Colon (tissue), 2 donors: ENCODE results near the gene ADGRA1.
"Not testable (repeated sequence)": the region's sequence is repeated elsewhere in the genome, so short reads cannot be mapped to it uniquely, and the experiment has no call there.

Experiments
- FAIRE-seq: peaks from 2 replicates; lab custom pipeline; 2012; peaks lifted over from hg19 to GRCh38; lab: Jason Lieb, UNC
- donor health status: control.
- donor health status: control.

ADGRA1 gene

DNA sequence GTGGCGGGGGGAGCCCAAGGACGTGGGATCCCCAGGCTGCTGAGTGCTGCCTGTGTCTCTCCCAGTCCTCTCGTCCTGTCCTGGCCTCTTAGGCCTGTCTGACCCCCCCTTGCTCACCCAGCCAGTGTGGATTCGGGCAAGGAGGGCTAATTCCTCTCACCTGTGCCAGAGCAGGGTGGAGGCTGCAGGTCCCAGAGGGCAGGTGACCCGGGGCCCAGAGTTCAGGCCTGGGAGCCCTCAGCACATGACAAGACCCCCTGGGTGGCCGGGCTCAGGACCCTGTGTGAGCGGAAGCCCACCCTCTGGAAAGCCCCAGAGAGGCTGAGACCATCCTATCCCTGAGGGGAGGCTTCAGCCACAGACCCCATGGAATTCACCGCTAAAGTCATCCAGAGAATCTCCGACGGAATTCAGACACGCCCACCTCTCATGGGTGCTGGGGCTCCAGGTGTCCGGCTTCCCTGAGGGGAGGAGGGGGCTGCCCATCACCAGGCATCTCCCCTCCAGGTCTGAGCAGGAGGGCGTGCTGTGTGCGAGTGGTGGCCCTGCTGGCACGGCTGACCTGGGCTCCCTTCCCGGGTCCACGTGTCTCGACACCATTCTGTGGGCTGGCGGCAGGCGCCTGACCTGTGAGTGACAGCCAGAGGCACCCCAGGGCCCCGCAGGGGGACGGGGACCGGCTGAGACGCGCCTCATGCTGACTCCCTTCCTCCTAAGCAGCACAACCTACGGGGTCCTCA lies 77.3 kb downstream of the ADGRA1 start:
- FAIRE-seq, result no peak

DNA sequence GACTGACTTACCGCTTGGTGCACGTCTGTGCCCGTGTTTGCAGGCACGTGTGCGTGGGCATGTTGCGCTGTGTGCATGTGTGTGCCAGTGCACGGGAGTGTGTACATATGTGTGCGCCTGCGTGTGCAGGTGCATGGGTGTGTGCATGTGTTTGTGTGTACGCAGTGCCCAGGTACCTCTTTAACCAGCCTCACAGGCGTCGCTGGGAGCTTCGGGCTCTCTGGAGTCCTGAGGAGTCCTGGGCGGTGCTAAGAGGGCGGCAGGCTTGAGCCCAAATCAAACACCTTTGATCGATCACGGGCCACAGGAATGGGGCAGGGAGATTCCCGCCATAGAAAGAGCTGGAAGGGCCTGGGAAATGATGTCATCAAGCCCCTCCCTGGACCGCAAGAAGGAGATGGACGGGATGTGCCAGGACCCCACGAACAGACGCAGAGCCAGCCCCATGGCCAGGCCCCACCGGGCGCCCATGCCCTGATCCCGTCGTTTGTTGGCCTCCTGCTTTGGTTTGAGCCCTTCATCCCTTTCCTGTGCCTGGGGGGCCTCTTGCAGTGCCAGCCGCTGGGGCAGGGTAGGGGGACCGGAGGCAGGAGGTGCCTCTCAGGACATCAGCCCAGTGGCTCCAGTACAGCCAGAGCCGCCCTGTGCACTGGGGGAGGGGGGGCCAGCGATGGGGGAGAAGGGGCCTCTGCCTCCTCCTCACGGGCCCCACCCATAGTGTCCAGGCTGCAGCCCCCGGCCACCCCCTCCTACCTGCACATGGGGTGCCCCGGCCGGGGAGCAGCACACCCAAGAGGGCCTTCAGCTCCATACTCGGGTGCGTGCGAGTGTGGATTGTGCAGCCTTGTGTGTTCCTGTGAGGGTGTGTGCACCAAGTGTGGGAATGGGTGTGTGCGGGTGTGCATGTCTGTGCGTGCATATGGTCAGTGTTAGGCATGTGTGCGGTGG lies 78.1 kb downstream of the ADGRA1 start:
- no peak for FAIRE-seq

DNA sequence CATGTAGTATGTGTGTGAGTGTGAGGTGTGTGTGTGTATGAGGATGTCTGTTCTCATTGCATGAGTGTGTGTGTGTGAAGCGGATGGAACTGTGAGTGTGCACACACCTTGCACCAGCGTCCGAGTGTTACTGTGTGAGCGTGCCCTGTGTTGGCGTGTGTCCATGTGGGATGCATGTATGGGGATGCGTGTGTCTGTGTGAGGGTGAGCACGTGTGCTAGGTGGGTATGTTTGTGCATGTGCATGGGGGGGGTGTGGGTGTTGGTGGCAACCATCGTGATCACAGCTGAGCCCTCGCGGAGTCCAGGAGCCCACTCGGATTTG lies 78.7 kb downstream of the ADGRA1 start:
- FAIRE-seq, result no peak

DNA sequence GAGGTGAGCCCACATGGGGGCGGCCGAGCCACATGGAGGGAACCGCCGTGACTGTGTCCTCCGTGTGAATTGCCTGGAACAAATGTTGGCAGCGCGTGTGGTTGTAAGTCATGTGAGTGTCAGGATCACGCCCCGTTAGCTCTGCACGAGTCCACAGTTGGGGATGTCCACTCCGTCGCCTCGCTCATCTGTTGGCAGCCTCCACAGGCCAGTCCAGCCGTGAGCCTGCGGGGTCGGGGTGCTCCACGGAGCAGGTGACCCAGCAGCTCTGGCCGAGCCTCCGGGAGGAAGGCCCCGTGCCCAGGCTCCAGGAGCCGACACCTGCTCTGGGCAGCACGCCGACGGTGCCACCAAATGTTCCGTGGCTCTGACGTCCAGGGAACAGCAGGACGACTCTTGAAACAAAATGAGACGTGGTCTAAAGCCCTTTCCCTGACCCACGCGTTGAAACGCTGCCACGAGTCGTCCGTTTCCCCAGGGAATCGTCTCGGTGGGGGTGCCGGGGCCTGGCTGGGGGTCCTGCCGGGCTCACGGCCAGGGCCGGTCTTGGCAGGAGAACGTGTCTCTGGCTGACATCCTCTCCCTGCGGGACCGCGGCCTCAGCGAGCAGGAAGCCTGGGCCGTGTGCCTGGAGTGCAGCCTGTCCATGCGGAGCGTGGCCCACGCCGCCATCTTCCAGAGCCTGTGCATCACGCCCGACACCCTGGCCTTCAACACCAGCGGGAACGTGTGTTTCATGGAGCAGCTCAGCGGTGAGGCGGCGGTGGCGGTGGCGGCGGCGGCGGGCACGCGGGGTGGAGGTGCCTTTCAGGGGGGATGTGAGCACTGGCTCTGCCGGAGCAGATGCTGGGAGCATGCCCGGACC lies 79.3 kb downstream of the ADGRA1 start:
- FAIRE-seq, result no peak

DNA sequence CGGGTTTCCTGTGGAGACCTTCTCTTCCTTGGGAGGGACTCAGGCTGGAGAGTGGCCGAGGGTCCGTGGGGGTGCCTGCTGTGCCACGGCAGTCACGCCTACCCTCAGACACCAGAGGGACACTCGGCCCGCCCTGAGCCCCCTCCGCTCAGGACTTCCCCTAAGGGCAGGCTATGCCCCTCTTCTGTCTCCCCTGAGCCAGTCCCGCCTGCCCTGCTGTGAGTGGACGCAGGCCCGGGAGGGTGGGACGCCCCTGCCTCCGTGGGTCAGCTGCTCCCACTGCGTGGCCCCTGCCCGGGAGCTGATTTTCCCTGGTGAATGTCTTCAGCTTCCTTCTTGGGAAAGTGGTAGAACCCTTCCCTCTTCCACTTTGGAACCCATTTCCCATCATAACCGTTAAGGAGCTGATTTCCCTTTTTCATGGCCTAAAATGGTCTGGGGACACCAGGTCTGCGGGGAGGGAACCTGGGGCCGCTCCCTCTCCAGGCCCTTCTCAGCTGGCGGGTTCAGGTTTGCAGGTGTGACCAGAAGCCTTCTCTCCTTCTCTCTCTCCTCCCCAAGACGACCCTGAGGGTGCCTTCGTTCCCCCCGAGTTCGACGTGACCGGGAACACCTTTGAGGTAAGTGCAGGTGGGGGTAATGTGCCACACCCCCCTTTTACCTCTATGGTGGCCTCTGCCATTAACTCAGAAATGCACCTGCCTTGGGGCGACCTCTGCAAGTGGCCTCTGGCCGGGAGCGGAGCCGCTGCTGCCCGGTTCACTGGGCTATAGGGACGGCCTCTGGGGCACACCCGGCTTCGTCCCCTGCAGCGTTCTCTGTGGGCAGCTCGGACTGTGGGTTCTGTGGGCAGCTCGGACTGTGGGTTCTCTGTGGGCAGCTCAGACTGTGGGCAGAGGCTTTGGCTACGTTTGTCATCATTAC lies 80.2 kb downstream of the ADGRA1 start:
- FAIRE-seq, result no peak

DNA sequence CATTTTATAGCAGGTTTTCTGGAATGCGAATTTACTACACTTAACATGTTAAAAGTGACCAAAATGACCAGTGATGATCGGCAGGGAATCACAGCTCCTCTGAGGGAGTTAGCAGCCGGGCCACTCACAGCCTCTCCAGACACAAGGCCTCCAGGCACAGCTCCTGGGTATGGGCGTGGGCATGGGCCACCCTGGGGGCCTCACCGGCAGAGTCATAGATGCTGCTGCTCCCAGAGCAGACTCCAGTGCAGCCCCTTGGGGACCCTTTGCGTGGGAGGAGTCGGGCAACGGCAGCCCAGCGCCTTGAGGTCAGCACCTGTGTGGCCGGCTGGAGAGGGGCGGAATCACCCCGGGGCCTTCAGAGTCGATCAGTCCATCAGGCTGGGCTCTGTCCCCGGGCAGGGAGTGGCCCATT lies 80.9 kb downstream of the ADGRA1 start:
- FAIRE-seq, result no peak

DNA sequence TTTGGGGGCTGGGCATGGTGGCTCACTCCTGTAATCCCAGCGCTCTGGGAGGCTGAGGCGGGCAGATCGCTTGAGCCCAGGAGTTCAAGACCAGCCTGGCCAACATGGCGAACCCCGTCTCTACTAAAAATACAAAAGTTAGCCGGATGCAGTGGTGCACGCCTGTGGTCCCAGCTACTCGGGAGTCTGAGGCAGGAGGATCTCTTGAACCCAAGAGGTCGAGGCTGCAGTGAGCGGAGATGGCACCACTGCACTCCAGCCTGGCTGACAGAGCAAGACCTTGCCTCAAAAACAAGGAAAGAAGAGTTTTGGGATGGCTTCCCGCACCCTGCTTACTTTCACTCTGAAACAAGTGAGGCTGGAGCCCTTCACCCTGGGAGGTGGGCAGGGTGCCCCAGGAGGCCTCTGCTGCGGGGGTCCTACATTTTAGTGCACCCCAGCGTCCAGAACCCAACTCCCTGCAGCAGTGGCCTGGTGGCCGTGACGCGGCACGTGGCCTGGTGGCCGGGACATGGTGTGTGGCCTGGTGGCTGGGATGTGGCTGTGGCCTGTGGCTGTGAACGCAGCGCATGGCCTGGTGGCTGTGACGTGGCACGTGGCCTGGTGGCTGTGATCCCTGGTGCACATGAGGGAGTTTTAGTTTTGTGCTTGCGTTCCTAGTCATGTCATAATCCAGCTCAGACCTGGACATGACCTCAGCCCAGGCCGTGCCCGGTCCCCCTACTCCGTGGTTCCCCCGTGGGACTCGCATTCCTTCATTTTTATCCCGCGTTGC lies 81.6 kb downstream of the ADGRA1 start:
- no peak for FAIRE-seq

DNA sequence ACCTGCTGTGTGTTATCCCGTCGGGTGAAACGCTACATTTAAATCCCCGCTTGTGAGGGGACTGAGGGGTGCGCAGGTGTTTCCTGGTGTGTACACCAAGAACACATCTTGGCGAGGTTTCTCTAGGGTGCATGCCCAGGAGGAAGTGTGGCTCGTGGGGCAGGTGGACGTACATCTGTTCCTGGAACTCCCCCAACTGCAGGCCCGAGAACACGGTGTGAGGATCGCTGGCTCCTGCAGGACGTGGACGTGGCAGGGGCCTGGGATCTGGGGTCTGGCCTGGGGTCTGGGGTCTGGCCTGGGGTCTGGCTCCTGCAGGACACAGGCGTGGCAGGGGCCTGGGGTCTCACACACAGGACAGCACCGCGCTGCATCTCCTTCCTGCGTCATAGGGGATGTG lies 82.4 kb downstream of the ADGRA1 start:
- FAIRE-seq, result no peak

DNA sequence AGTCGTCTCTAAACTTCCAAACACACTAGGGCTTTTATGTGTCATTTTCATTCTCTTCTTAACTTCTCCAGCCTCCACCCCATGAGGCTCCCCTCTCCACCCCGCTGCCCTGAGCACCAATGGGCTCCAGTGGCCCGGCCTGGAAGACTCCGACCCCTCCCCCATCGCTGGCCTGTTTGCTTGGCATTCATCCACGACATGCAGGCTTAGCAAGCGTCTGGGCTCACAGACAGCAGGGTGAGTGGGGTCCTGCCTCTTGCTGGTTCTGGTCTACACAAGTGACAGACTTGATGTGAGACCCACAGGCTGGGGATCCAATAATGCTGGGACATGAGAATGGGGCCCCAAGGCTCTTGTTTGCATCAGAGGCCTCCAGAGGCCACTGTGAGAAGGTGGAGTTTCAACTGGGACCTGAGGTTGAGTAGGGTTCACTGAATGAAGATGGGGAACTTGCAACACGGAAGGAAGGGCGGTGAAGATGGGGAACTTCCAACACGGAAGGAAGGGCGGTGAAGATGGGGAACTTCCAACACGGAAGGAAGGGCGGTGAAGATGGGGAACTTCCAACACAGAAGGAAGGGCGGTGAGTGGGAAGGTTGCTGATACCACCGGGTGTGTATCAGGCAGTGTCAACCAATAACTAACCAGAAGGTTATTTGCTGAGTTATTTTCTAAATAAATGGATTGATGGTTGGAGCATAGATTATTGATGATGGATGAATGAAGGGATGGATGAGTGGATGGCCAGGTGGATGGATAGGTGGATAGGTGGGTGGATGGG lies 86.3 kb downstream of the ADGRA1 start:
- no peak for FAIRE-seq

DNA sequence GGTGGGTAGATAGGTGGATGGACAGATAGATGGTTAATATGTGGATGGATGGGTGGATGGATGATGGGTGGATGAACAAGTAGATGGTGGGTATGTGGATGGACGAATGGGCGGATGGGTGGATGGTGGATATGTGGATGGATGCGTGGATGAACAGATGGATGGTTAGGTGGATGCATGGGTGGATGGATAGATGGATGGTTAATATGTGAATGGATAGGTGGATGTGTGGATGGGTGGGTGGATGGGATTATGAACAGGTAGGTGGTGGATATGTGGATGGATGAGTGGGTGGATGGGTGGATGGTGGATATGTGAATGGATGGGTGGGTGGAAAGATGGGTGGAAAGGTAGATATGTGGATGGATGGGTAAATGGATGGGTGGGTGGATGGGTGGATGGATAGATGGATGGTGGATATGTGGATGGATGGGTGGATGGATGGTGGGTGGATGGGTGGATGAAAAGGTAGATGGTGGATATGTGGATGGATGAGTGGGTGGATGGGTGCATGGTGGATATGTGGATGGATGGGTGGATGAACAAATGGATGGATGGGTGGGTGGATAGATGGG lies 87.1 kb downstream of the ADGRA1 start:
- FAIRE-seq, result no peak

DNA sequence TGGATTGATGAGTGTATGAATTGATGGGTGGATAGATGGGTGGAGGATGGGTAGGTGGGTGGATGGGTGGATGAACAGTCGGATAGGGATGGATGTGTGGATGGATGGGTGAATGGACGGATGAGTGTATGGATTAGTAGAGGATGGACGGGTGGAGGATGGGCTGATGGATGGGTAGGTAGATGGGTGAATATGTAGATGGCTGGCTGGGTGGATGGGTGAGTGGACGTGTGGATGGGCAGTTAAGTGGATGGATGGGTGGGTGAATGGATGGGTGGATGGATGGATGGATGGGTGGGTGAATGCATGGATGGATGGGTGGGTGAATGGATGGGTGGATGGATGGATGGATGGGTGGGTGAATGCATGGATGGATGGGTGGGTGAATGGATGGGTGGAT lies 87.9 kb downstream of the ADGRA1 start:
- not testable (repeated sequence) for FAIRE-seq

DNA sequence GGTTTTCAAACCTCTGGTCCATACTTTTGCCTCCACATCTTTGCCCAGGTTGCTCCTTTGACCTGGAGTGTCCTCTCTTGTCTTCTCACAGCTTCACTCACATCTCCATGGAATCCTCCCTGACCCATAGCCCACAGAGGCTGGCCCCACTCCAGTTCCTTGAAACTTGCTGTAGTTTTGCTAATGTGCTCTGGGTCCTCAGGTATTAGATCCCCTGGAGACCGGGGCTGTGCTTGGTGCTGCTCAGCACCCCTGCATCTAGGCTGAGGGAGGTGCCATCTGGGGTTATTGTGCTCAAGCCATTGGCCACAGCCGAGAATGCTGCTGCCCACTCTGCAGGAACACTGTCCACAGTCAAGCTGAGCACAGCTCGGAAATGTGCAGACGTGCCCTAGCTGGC lies 88.8 kb downstream of the ADGRA1 start:
- FAIRE-seq, result no peak

DNA sequence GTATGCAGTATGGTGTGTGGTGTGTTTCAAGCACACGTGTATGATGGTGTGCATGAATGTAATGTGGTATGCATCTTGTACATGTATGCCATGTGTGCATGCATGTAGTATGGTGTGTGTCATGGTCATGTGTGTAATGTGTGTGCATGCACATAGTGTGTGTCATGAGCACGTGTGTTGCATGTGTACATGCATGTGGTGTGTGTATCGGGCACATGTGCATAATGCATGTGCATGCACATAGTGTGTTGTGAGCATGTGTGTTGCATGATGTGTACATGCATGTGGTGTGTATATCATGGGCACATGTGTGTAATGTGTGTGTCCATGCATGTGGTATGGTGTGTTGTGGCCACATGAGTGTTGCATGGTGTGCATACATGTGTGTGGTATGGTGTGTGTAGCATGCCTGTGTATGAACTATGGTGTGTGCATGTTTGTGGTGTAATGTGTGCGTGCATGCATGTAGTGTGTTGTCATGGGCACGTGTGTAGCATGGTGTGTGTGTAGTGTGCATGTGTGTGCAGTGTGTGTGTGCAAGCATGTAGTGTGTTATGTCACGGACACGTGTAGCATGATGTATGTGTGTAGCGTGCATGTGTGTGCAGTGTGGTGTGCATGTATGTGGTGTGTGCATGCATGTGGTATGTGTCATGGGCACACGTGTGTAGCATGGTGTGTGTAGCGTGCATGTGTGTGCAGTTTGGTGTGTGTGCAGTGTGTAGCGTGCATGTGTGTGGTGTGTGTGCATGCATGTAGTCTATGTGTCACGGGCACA lies 89.8 kb downstream of the ADGRA1 start:
- FAIRE-seq, result no peak

DNA sequence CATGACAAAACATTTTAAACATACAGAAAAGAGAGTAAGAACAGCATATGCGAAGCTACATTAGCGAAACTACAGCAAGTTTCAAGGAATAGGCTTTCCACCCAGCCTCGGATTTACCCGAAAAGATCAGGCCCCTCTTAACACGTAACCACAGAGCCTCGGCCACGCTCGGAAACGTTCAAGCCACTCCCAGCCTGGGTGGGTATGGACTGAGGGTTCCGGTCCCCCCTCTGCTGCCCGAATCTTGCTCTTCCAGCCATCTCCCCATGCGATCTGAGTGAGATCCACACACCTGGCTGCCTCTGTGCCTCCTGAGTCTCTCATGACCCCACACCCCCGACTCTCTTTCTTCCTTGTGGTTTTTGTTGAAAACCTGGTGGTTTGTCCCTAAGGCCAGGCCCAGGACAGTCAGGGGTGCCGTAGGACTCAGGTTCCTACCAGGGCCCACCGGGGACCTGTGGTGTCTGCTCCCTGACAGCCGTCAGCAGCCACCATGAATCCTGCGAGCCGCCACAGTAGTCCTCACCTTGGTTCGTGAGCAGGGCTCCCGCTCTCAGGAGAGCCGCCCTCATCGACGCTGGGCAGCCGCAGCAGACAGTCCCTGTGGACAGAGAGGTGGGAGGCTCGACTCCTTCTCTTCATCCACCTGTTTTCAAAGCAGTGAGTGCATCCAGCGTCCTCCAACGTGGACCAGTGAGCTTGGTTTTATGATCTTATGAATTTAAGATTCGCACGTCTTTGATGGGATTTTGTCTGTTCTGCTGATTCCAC lies 90.8 kb downstream of the ADGRA1 start:
- no peak for FAIRE-seq

DNA sequence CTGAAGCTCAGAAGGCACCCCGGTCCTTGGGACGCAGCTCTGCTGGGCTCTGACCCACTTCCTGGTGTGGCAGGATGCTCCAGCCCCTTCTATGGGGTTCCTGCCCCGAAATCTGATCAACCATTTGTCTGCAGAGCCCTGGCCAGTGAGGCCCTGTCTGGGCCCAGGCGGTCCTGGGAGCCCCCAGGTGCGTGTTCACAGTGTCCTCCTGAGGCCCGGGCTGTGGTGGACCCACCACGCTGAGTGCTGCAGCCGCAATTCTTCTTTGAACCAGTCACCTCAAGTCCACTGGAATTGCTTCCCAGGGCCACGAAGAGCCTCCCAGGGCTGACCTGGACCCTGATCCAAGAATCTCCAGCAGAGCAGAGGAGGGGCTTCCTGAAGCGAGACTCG lies 91.4 kb downstream of the ADGRA1 start:
- no peak for FAIRE-seq

DNA sequence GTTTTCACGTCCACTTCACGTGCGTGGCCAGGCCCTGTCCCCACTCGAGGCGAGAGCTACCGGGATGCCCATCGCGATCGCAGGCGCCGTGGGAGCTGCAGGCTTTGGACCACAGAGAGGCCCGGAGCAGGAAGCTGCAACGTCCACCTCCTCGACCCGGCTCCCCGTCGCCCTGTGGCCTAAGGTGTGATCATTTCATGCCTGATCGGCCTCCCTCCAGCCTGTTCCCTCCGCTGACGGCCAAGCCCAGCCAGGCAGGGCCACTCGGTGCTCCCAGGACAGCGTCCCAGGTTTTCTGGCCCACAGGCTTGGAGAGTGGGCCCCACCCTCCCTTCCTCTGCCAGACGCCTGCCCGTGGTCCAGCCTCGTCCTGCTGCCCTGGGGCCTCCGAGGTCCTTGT lies 91.9 kb downstream of the ADGRA1 start:
- FAIRE-seq, result no peak

DNA sequence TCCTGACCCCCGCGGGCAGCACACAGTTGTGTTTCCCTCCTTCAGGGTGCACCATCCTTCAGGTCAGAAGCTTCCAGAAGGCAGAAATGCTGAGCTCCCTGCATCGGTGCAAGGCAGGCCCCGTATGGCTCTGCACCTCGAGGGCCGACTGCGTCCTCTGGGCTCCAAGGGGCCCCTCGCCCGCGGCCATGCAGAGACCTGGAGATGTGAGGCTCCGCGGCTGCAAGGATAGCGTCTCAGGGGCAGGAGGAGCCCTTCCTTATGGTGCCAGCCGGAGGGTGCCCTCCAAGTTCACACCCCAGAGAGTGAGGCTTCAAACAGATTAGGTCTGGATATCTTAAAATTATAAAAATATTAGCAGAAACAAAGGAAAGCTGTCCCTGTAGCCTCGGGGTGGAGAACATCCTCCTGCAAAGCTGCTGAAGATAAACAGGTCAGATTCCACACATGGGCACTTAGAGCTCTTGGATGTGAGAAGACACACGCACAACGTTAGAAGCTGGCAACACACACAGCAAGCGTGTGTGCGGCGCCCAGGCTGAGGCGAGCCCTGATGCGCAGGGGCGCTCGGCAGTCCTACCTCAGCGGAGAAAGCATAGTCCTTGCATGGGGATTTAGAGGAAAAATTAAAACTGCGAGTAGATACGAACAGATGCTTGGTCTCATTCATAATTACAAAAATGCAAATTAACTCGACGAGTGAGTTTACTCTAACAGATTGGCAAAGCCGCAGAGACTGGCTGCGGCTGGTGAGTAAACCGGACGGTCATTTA lies 92.7 kb downstream of the ADGRA1 start:
- FAIRE-seq, result no peak
